Glutamatergic neuron (in vitro differentiated cells): ENCODE data around the gene TLX1. TPM values are rescaled to one million over a fixed set of nuclear protein-coding genes. Genes with fewer than 3 reads are reported as not detected.

Source experiments
- DNase-seq: peaks from one replicate; pipeline ENCODE4 v3.0.0; 2022
- H3K27ac Mint-ChIP-seq: one replicate; pipeline ENCODE4 v1.8.0; 2020; ENCODE audit warnings: mild to moderate bottlenecking, mixed read lengths, inconsistent platforms; ENCODE audit not compliant: unreplicated experiment
- H3K27me3 Mint-ChIP-seq: one replicate; pipeline ENCODE4 v1.8.0; 2020; ENCODE audit warnings: mild to moderate bottlenecking, moderate library complexity, mixed read lengths, inconsistent platforms; ENCODE audit not compliant: unreplicated experiment
- H3K36me3 Mint-ChIP-seq: one replicate; pipeline ENCODE4 v1.8.0; 2020; ENCODE audit warnings: mild to moderate bottlenecking, mixed read lengths, inconsistent platforms; ENCODE audit not compliant: unreplicated experiment
- H3K4me1 Mint-ChIP-seq: one replicate; pipeline ENCODE4 v1.8.0; 2020; ENCODE audit warnings: mild to moderate bottlenecking, low read depth, mixed read lengths, inconsistent platforms; ENCODE audit not compliant: unreplicated experiment
- H3K4me3 Mint-ChIP-seq: one replicate; pipeline ENCODE4 v1.8.0; 2020; ENCODE audit warnings: mild to moderate bottlenecking, mixed read lengths, inconsistent platforms; ENCODE audit not compliant: unreplicated experiment
- H3K9me3 Mint-ChIP-seq: one replicate; pipeline ENCODE4 v1.8.0; 2020; ENCODE audit warnings: mild to moderate bottlenecking, moderate library complexity, mixed read lengths, inconsistent platforms; ENCODE audit not compliant: unreplicated experiment
- total RNA-seq: library from RNA; stranded (reverse); fragmentation: NEBNext Ultra II Directional; extraction: Animal tissue kit (Norgen Biotek cat#: 25700); gene quantifications from one replicate; pipeline ENCODE4 v1.2.1, GENCODE V29; 2021; ENCODE audit not compliant: unreplicated experiment
- TF ChIP-seq, protein P1 (sequence below): fragments of 200-600 bp; sonication (generic); IDR thresholded peaks from one replicate; pipeline ENCODE4 v1.5.0; 2021; ENCODE audit not compliant: partially characterized antibody, unreplicated experiment

The TLX1 gene
- total RNA-seq, 1 donor from 2014 or later = 14.3 TPM

- Mint-ChIP-seq H3K4me1 (peaks cover 28% of the 10 kb centered on the region), H3K9me3 (peaks cover 32% of the 10 kb centered on the region), H3K36me3 (no peaks in the 10 kb centered on the region), H3K27me3 (peaks cover 53% of the 10 kb centered on the region), H3K4me3 (peak overlapping the region; percentile 93), H3K27ac (peak overlapping the region; percentile 53)
- DNase-seq = no peak
- TF ChIP-seq, protein P1, sequence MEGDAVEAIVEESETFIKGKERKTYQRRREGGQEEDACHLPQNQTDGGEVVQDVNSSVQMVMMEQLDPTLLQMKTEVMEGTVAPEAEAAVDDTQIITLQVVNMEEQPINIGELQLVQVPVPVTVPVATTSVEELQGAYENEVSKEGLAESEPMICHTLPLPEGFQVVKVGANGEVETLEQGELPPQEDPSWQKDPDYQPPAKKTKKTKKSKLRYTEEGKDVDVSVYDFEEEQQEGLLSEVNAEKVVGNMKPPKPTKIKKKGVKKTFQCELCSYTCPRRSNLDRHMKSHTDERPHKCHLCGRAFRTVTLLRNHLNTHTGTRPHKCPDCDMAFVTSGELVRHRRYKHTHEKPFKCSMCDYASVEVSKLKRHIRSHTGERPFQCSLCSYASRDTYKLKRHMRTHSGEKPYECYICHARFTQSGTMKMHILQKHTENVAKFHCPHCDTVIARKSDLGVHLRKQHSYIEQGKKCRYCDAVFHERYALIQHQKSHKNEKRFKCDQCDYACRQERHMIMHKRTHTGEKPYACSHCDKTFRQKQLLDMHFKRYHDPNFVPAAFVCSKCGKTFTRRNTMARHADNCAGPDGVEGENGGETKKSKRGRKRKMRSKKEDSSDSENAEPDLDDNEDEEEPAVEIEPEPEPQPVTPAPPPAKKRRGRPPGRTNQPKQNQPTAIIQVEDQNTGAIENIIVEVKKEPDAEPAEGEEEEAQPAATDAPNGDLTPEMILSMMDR = no peak
Measured at GRCh38 chr10:101133489-101134298, 2.6 kb downstream of the TLX1 start.

GRCh38 chr10:101134299-101135127 is 3.4 kb downstream of the TLX1 start:
- H3K36me3 Mint-ChIP-seq = no peaks in the 10 kb centered on the region
- peaks cover 35% of the 10 kb centered on the region for H3K9me3 Mint-ChIP-seq
- peak overlapping the region; percentile 81 for H3K27ac Mint-ChIP-seq
- TF ChIP-seq, protein P1 = no peak
- H3K4me1 Mint-ChIP-seq = peaks cover 34% of the 10 kb centered on the region
- H3K4me3 Mint-ChIP-seq = peak overlapping the region; percentile 93
- DNase-seq = peak; percentile 81
- H3K27me3 Mint-ChIP-seq = peaks cover 54% of the 10 kb centered on the region

GRCh38 chr10:101135141-101136006 is 4.3 kb downstream of the TLX1 start:
- peaks cover 35% of the 10 kb centered on the region for H3K4me1 Mint-ChIP-seq
- H3K27ac Mint-ChIP-seq = peak overlapping the region; percentile 81
- H3K9me3 Mint-ChIP-seq = peaks cover 35% of the 10 kb centered on the region
- no peaks in the 10 kb centered on the region for H3K36me3 Mint-ChIP-seq
- TF ChIP-seq, protein P1 = no peak
- H3K27me3 Mint-ChIP-seq = peaks cover 54% of the 10 kb centered on the region
- DNase-seq = no peak
- peak overlapping the region; percentile 93 for H3K4me3 Mint-ChIP-seq

DNA sequence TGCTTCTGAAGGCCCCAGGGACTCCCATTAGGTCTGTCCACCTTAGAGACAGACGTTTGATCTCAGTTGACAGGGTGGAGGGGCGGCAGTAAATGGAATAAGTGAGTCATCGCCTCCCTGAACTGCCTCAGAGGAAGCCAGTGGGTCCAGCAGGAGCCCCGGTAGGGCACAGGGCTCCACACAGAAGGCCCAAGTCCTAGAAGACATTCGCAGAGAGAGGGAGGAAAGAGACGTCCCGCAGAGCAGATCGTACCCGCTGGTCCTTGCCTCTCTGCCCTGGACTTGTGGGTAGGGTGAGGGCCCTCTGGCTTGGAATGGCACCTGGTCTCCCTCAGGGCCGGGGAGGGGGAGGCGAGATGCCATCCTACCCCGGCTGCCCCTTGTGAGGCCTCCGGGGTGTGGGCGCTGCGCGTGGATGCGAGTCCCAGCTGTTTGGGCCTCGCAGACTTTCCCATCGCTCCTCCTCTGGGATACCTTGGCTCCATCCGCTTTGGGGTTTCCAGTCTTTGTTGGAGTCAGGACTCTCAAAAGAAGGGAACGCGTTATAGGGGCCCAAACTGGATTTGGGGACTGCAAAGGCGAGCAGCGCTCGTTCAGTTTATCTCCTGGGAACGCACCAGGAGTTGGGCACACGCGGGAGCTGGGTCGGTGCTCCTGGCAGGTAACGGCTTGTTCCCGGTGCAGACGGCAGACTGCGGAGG is 5.1 kb downstream of the TLX1 start:
- H3K27ac Mint-ChIP-seq = peak overlapping the region; percentile 81

More for the DNA sequence above, 5.1 kb downstream of the TLX1 start:
- TF ChIP-seq, protein P1 = no peak
- peak overlapping the region; percentile 93 for H3K4me3 Mint-ChIP-seq
- H3K4me1 Mint-ChIP-seq = peaks cover 35% of the 10 kb centered on the region
- H3K27me3 Mint-ChIP-seq = peaks cover 57% of the 10 kb centered on the region
- DNase-seq = peak; percentile 76
- H3K36me3 Mint-ChIP-seq = no peaks in the 10 kb centered on the region
- H3K9me3 Mint-ChIP-seq = peaks cover 35% of the 10 kb centered on the region
